HG03457 (cell line): Measurements from ENCODE around the gene MR1.
"Not testable (repeated sequence)": the region's sequence is repeated elsewhere in the genome, so short reads cannot be mapped to it uniquely, and the experiment has no call there.

ENCODE experiments used
- ATAC-seq: cut with Tn5 transposase; IDR thresholded peaks from one replicate; pipeline ENCODE4 v1.9.1; 2021; ENCODE audit warnings: moderate number of reproducible peaks; ENCODE audit not compliant: unreplicated experiment

The MR1 gene

DNA sequence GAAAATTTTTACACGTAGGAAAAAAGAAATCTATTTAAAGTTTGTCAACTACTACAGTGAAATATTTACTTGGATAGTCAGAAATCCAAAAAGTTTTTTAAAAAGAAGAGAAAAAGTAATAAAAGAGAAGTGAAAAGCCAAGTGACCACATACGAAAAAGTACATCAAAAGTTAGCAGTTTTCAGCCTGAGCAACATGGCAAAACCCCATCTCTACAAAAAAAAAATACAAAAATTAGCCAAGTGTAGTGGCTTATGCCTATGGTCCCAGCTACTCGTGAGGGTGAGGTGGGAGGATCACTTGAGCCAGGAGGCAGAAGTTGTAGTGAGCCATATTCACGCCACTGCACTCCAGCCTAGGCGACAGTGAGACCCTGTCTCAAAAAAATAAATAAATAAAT, 5.2 kb upstream of the MR1 start:
- ATAC-seq, result no peak

- no peak for ATAC-seq
Measured at GRCh38 chr1:181032535-181032934, 1.2 kb upstream of the MR1 start.

GRCh38 chr1:181033128-181033798, 520 bp upstream of the MR1 start:
- ATAC-seq, result peak; percentile 15

- not testable (repeated sequence) for ATAC-seq
Measured at GRCh38 chr1:181035210-181035609, 1.4 kb downstream of the MR1 start.

GRCh38 chr1:181036107-181036836, 2.5 kb downstream of the MR1 start:
- no peak for ATAC-seq

GRCh38 chr1:181037386-181037785, 3.6 kb downstream of the MR1 start:
- no peak for ATAC-seq

DNA sequence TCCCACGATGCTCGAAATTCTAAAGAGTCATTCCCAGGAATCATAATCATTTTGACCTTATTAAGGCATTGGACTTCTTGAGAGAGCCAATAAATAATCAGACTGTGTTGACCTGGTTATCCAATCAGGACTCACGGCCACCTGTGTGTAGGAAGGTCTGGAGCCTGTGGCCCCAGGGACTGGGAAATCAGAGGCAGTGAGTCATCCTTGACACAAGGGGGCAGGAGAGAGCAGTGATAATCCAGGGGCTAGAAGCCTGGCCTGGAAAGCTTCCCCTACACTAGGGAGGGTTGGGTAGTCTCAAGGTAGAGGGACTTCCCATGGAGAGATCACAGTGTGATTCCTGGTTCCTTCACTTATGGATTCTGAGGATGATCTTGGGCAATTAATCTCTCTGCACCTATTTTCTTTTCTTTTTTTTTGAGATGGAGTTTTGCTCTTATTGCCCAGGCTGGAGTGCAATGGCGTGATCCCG, 4.7 kb downstream of the MR1 start:
- ATAC-seq, result no peak

GRCh38 chr1:181040284-181040865, 6.6 kb downstream of the MR1 start:
- ATAC-seq, result no peak

DNA sequence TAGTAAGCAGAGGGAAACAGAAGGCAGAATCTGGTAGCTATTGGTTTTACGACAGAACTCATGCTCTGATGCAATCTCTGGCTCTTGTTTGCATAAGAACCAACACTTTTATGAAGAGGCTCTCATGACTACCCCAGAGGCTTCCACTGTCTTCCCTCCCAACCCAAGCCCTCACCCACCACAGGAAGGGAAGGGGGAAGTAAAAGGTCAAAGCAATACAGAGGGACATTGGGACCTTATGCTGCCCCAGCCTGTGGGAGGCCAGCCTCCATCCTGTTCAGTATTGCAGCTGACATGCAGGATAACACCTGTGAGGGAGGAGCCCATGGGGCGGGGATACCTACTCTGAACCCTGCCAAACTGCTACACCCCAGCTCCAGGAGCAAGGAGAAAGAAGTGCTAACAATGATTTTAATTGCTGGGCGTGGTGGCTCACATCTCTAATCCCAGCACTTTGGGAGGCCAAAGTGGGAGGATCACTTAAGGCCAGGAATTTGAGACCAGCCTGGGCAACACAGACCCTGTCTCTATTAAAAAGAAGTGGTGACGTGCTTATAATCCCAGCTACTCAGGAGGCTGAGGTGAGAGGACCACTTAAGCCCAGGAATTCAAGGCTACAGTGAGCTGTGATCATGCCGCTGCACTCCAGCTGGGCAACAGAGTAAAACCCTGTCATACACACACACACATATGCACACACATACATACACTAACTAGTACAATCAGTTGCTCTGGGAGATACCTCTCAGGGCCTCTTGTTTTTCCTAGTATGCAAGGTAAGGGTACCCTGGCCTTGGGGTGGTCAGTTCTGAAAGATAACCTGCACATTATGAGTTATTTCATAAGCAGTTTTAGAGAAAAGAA, 9.5 kb downstream of the MR1 start:
- no peak for ATAC-seq

DNA sequence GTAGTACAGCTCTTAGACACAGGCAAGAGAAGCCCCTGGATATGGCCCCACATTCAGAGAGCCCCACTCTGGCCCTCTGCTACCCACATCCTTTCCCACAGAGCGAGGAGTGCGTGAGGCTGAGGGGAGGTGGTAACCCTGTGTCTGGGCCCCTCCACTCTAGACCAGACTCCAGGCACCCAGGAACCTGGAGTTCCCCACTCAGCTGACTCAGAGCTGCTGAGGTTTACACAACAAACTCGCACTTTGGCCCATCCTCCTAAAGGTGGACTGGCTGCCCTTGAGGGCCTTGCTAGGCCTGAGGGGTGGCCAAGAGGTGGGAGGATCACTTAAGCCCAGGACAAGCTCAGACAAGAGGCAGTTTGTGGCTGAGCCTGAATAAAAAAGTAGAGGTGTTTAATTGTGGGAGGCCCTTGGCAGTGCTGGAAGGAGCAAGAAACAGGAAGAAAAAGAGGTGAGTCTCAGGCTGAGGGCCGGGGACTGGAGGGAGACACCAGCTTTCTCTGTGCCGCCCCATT, 10.7 kb downstream of the MR1 start:
- peak; percentile 79 for ATAC-seq

GRCh38 chr1:181045946-181046345, 12.2 kb downstream of the MR1 start:
- not testable (repeated sequence) for ATAC-seq

GRCh38 chr1:181049378-181049777, 15.6 kb downstream of the MR1 start:
- ATAC-seq, result no peak

DNA sequence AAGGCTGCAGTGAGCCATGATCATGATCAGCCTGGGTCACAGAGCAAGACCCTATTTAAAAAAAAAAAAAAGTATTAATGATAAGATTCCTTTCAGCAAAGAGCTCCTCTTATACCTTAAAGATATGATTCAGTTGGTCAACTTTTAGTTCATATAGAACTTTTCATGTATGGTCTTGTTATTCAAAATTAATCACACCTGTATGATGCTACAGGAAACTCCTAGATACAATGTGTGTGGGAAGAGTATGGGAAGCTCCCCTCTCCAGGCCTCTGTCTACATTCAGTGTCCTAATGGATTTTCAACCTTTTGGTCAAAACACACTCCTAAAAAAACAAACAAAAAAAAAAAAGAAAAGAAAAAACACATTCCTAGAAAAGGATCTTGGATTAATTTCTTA, 17.1 kb downstream of the MR1 start:
- no peak for ATAC-seq

DNA sequence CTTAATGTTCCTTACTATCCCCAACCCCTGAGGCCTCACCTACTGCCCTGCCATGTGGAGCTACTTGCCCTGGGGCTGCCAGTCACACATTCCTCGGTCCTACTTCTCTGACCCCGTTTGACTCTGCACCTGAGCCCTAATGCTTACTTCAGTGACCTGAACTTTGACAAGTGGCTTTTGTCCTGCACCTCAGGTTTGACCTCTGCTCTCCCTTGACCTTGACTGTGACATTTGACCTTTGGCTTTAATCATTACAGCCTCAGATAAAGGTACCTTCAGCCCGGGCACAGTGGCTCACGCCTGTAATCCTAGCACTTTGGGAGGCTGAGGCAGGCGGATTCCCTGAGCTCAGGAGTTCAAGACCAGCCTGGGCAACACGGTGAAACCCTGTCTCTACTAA, 22.8 kb downstream of the MR1 start:
- ATAC-seq, result no peak

GRCh38 chr1:181057079-181057478, 23.3 kb downstream of the MR1 start:
- ATAC-seq, result no peak

DNA sequence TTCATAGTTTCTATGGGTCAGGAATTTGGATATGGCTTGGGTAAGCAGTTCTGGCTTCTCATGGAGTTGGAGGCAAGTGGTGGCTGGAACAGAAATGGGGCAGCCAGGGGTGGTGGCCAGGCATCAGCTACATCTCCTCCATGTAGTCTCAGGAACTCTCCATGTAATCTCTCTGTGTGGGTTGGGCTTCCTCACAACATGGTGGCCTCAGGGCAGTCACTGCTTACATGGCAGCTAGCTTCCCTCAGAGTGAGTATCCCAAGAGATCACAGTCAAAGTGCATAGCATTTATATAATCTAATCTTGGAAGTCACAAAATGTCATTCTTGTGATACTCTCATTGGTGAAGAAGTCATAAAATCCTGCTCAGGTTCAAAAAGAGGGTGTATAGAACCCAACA, 25.7 kb downstream of the MR1 start:
- ATAC-seq, result no peak

GRCh38 chr1:181060066-181060465, 26.3 kb downstream of the MR1 start:
- no peak for ATAC-seq

- not testable (repeated sequence) for ATAC-seq
Measured at GRCh38 chr1:181060947-181061346, 27.2 kb downstream of the MR1 start.

DNA sequence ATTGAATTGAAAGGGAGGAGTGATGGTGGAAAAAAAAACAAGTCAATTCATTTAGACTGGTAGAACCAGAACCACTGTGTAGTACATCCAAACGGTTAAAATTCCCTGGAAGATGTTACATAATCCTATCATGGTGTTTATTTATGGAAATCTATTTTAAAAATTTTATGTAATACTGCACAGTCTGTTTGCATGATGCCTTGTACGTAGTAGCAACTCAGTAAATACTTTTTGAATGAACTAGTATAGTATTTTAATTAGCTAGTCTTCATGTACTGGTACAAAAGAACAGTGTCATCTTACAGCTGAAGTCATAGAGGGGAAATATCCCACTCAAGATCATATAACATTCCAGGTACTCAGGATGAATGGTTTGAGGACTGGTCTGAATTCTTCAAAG, 27.7 kb downstream of the MR1 start:
- no peak for ATAC-seq

- ATAC-seq, result peak; percentile 86
Measured at GRCh38 chr1:181061891-181062835, 28.4 kb downstream of the MR1 start.
